Stomach (tissue), 9 donors: ENCODE results near the gene KCNJ15. TPM values are rescaled to one million over a fixed set of nuclear protein-coding genes. Genes with fewer than 3 reads are reported as not detected.
A peak's percentile ranks its signal among the peaks of the same experiment; 100 is the strongest.

Experiments used
- DNase-seq, 2 donors: peaks; one replicate each; pipeline versions ENCODE4 v3.0.0 to v3.0.0-alpha.2; 2013 to 2019
- H3K27ac ChIP-seq, 5 donors: fragments of 200-600 bp in 4 of 5; sonication (generic) in 4 of 5; one replicate each; pipeline ENCODE4 v1.5.1; 2013 to 2019; ENCODE audit warnings: mild to moderate bottlenecking in 1 of 5, moderate library complexity in 1 of 5
- H3K27me3 ChIP-seq, 3 donors: fragments of 200-600 bp; sonication (generic); one replicate each; pipeline ENCODE4 v1.5.1; 2017 to 2019; ENCODE audit warnings: mixed run types in 1 of 3
- H3K36me3 ChIP-seq, 4 donors: fragments of 200-600 bp; sonication (generic); 1 replicate in 3 of 4; 2 replicates in 1 of 4; pipeline ENCODE4 v1.5.1; 2016 to 2019
- H3K4me1 ChIP-seq, 4 donors: fragments of 200-600 bp; sonication (generic); one replicate each; pipeline ENCODE4 v1.5.1; 2016 to 2019
- H3K4me3 ChIP-seq, 4 donors: fragments of 200-600 bp; sonication (generic) in 3 of 4; one replicate each; pipeline ENCODE4 v1.5.1; 2016 to 2019; ENCODE audit warnings: mild to moderate bottlenecking in 1 of 4
- H3K9me3 ChIP-seq, 4 donors: fragments of 200-600 bp; sonication (generic); one replicate each; pipeline ENCODE4 v1.5.1; 2016 to 2019
- CTCF ChIP-seq, 7 experiments: fragments of 450-650 bp in 4 of 7; fragments of 200-600 bp in 3 of 7; sonication (generic) in 3 of 7; IDR thresholded peaks; one replicate each; pipeline ENCODE4 v1.5.1; 2016 to 2019; ENCODE audit warnings: antibody characterized with exemption in 7 of 7, control low read depth in 2 of 7, mild to moderate bottlenecking in 1 of 7
- EP300 ChIP-seq: sonication (generic); formaldehyde crosslinking; IDR thresholded peaks from one replicate; pipeline ENCODE4 v1.6.1; 2017; ENCODE audit warnings: antibody characterized with exemption
- POLR2A ChIP-seq, 4 donors: fragments of 450-650 bp; IDR thresholded peaks; one replicate each; pipeline ENCODE4 v1.6.1; 2016; ENCODE audit warnings: antibody characterized with exemption in 4 of 4, control low read depth in 2 of 4, mild to moderate bottlenecking in 1 of 4, moderate library complexity in 1 of 4
- POLR2AphosphoS5 ChIP-seq, 3 donors: sonication (generic); formaldehyde crosslinking; IDR thresholded peaks; one replicate each; pipeline ENCODE4 v1.6.1; 2016; ENCODE audit warnings: antibody characterized with exemption in 3 of 3
- WGBS, 5 donors: extraction: QIAGEN DNeasy Blood & Tissue Kit in 3 of 5; methylation state at CpG; one replicate each; pipeline versions ENCODE4 v1.1.5 to v1.1.7; 2013 to 2018; 5-methylcytosine and 5-hydroxymethylcytosine counted together
- intact Hi-C: fragments of 100-400 bp; cut with DNase I; formaldehyde crosslinking; loops from one replicate; pipeline ENCODE4 v1.15.1; 2023; ENCODE audit warnings: low total_unique reads
- polyA plus RNA-seq, 3 donors: library from polyadenylated mRNA; stranded (reverse); fragments of 200-250 nt; gene quantifications; one replicate each; pipeline ENCODE4 v1.2.3, GENCODE V29; 2013
- total RNA-seq, 5 donors: library from RNA; depleted of rRNA; stranded (reverse); fragments of >200 nt; gene quantifications; one replicate each; pipeline versions ENCODE4 v1.1.0 to v1.2.3, GENCODE V29; 2014 to 2016
- donor health status: healthy with polysubstance abuse.
- donor health status: Bipolar disorder and iron deficiency.
- donor health status: healthy.

KCNJ15 gene
- total and polyA plus RNA-seq, 8 donors = 3.5 to 38.4 (median 7.3) TPM; not detected in 1

DNA sequence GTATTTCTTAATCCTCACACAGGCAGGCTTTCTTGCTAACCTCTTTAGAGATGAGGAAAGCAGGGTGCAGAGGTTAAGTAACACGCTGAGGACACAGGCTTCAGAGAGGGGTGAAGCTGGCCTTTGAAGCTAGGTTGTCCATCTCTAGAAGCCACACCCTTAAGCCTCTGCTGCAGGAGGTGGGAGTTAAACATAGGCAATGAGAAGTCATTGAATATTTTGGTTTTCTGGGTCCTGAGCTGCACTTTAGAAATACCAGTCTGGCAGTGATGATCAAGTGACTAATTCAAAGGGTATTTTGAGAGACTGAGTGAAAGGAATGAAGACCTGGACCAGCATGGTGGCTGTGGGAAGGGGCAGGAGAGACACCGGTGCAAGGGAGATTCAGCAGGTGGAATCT lies 9.9 kb downstream of the KCNJ15 start:
- TF ChIP-seq CTCF (IDR thresholded peaks at IDR 0.05) = no peak
- TF ChIP-seq POLR2A (IDR thresholded peaks at IDR 0.05) = no peak
- H3K4me3 ChIP-seq = no peak overlapping the region
- H3K27ac ChIP-seq = peak overlapping the region in 2 of 5 donors; percentile 7 to 63
- H3K4me1 ChIP-seq = peaks cover 9 to 59% (median 25%) of the 10 kb centered on the region in 4 donors
- no peaks in the 10 kb centered on the region for H3K27me3 ChIP-seq
- DNase-seq = no peak
- WGBS, 5 donors = 79 to 90% (median 85%) methylated on average over 2 of the region's 2 CpGs
- no peaks in the 10 kb centered on the region for H3K9me3 ChIP-seq
- no peaks in the 10 kb centered on the region for H3K36me3 ChIP-seq
- intact Hi-C loops = no loop called here

GRCh38 chr21:38267136-38267755 lies 10.5 kb downstream of the KCNJ15 start:
- intact Hi-C loops = no loop called here
- no peak for DNase-seq
- Histone ChIP-seq H3K27me3 (no peaks in the 10 kb centered on the region), H3K4me3 (no peak overlapping the region), H3K27ac (peak overlapping the region in 4 of 5 donors; percentile 5 to 63 (median 38)), H3K36me3 (no peaks in the 10 kb centered on the region), H3K9me3 (no peaks in the 10 kb centered on the region), H3K4me1 (peaks cover 9 to 59% (median 23%) of the 10 kb centered on the region in 4 donors)
- no peak for TF ChIP-seq POLR2AphosphoS5 (IDR thresholded peaks at IDR 0.05)
- TF ChIP-seq POLR2A (IDR thresholded peaks at IDR 0.05) = no peak
- no peak for TF ChIP-seq CTCF (IDR thresholded peaks at IDR 0.05)
- no peak for TF ChIP-seq EP300
- WGBS, 5 donors = 92 to 96% (median 95%) methylated on average over 3 of the region's 3 CpGs

DNA sequence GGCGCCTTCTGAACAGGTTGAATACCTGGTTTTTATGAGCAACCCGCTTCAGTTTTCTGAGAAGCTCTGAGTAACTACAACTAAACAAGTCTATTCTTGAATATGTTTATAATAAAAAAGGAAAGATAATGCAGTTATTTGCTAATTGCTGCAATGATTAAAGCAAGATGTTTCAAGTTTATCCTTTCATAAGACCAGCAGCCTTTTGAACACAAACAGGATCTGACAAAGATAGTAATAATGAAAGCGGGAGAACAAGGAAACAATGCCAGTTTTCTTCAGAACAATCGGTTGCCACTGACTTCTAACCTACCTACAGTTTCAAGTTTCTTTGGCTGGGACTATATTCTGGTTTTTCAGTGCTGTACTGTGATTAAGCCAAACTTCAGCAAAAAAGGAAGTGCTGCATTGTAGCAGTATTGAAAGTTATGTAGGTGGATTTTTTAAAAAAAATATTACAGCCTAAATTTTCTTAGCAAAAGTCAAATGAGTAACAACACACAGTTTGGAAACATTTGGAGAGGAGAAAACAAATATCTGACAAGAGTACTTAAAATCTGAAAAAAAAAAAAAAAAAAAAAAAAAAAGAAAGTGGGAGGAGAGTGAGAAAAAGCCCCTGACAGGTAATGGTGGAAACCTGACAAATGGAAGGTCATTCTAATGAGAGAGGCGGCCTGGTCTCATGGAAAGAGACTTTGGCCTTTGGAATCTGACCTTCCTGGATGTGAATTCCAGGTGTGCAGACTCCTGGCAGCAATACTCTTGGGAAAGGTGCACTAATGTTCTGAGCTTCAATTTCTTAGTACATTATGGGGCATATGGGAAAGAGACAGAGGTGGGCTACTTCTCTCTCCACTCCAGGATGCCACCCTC lies 11.4 kb downstream of the KCNJ15 start:
- Histone ChIP-seq H3K27ac (peak overlapping the region in 4 of 5 donors; percentile 4 to 63 (median 38)), H3K4me3 (no peak overlapping the region), H3K9me3 (no peaks in the 10 kb centered on the region), H3K36me3 (no peaks in the 10 kb centered on the region), H3K4me1 (peaks cover 9 to 60% (median 23%) of the 10 kb centered on the region in 4 donors), H3K27me3 (no peaks in the 10 kb centered on the region)
- intact Hi-C loops = no loop called here
- DNase-seq = peak in 1 of 2 donors; percentile 47
- WGBS, 5 donors = 31 to 60% (median 44%) methylated on average over 5 of the region's 5 CpGs
- TF ChIP-seq EP300 = no peak
- no peak for TF ChIP-seq POLR2AphosphoS5 (IDR thresholded peaks at IDR 0.05)
- TF ChIP-seq CTCF (IDR thresholded peaks at IDR 0.05) = no peak
- no peak for TF ChIP-seq POLR2A (IDR thresholded peaks at IDR 0.05)

DNA sequence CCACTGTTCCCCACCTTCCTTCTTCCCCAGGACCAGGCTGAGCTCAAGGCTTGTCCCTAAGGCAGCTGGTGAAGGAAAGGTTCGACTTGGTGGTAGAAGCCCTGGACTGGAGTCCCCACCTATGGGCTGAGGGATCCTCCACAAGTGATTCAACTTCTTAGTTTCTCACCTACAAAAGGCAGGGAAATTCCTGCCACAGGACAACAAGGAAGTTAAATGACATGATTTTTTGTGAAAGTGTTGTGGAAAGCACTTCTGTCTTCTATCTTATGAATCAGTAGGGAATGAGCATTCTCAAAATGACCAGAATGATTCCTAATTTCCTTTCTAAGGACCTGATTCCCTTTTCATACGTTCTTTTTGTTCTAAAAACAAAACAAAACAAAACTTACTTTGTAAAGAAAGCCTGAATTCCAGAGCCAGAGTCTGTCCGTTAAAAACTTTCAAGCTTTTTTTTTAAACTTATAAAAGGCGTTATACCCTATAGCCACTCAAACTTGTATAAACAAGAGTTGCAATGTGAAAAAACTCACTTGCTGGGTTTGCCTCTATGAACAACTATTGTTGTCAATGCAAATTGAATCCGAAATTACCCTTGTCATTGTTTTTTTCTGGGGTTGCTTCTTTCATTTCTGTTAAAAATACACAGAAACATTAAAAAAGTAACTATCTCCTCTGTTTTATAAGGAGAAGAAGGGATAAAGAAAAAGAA lies 12.2 kb downstream of the KCNJ15 start:
- intact Hi-C loops = no loop called here
- H3K4me3 ChIP-seq = no peak overlapping the region
- 39 to 54% (median 46%) methylated on average over 5 of the region's 5 CpGs for WGBS, 5 donors
- no peak for DNase-seq
- H3K4me1 ChIP-seq = peaks cover 9 to 58% (median 20%) of the 10 kb centered on the region in 4 donors
- H3K27me3 ChIP-seq = no peaks in the 10 kb centered on the region
- TF ChIP-seq POLR2AphosphoS5 (IDR thresholded peaks at IDR 0.05) = no peak
- H3K36me3 ChIP-seq = no peaks in the 10 kb centered on the region
- peak overlapping the region in 4 of 5 donors; percentile 4 to 63 (median 37) for H3K27ac ChIP-seq
- no peaks in the 10 kb centered on the region for H3K9me3 ChIP-seq
